Trophoblast cell (in vitro differentiated cells and primary cell): Measurements from ENCODE around the gene TENM3.
A peak's percentile ranks its signal among the peaks of the same experiment; 100 is the strongest.

Experiments
- DNase-seq, 2 donors: peaks; one replicate each; pipeline ENCODE4 v3.0.0-alpha.2; 2016
- H2AFZ ChIP-seq: 2 replicates; pipeline ENCODE4 v1.6.1; 2013; ENCODE audit warnings: low read length, moderate library complexity, mild to moderate bottlenecking; ENCODE audit not compliant: insufficient read depth, poor library complexity
- H2AK5ac ChIP-seq: 2 replicates; pipeline ENCODE4 v1.6.1; 2013; ENCODE audit warnings: mild to moderate bottlenecking, low read length
- H2BK120ac ChIP-seq: 2 replicates; pipeline ENCODE4 v1.6.1; 2013; ENCODE audit warnings: low read length, mild to moderate bottlenecking, moderate library complexity; ENCODE audit not compliant: insufficient read depth, poor library complexity
- H2BK12ac ChIP-seq: 2 replicates; pipeline ENCODE4 v1.6.1; 2013; ENCODE audit warnings: mild to moderate bottlenecking, low read length, moderate library complexity
- H2BK5ac ChIP-seq: 2 replicates; pipeline ENCODE4 v1.6.1; 2013; ENCODE audit warnings: low read length, low read depth, moderate library complexity, mild to moderate bottlenecking; ENCODE audit not compliant: poor library complexity
- H3K14ac ChIP-seq: 2 replicates; pipeline ENCODE4 v1.6.1; 2013; ENCODE audit warnings: mild to moderate bottlenecking, low read length
- H3K18ac ChIP-seq: 2 replicates; pipeline ENCODE4 v1.6.1; 2013; ENCODE audit warnings: mild to moderate bottlenecking, low read length
- H3K23ac ChIP-seq: 2 replicates; pipeline ENCODE4 v1.6.1; 2013; ENCODE audit warnings: low read length
- H3K27ac ChIP-seq: 2 replicates; pipeline ENCODE4 v1.5.1; 2013; ENCODE audit warnings: low read depth, mild to moderate bottlenecking, inconsistent platforms, low read length, moderate library complexity
- H3K27me3 ChIP-seq: 2 replicates; pipeline ENCODE4 v1.6.1; 2013; ENCODE audit warnings: inconsistent platforms, mild to moderate bottlenecking, low read length, moderate library complexity; ENCODE audit not compliant: insufficient read depth
- H3K36me3 ChIP-seq, 2 experiments: 1 replicate in 1 of 2; 2 replicates in 1 of 2; pipeline ENCODE4 v1.6.1; 2013; ENCODE audit warnings: low read length in 2 of 2, mild to moderate bottlenecking in 2 of 2, moderate library complexity in 1 of 2; ENCODE audit not compliant: insufficient read depth in 2 of 2, control insufficient read depth in 1 of 2
- H3K4ac ChIP-seq: 2 replicates; pipeline ENCODE4 v1.6.1; 2013; ENCODE audit warnings: low read depth, mild to moderate bottlenecking, low read length, moderate library complexity
- H3K4me1 ChIP-seq, 2 experiments: 1 replicate in 1 of 2; 2 replicates in 1 of 2; pipeline ENCODE4 v1.6.1; 2013; ENCODE audit warnings: low read length in 2 of 2, mild to moderate bottlenecking in 2 of 2, moderate library complexity in 1 of 2; ENCODE audit not compliant: insufficient read depth in 2 of 2, control insufficient read depth in 1 of 2
- H3K4me2 ChIP-seq: 2 replicates; pipeline ENCODE4 v1.6.1; 2013; ENCODE audit warnings: inconsistent platforms, mild to moderate bottlenecking, low read length, moderate library complexity
- H3K4me3 ChIP-seq: 2 replicates; pipeline ENCODE4 v1.5.1; 2013; ENCODE audit warnings: mild to moderate bottlenecking, low read depth, low read length, inconsistent platforms
- H3K79me1 ChIP-seq: one replicate; pipeline ENCODE4 v1.6.1; 2013; ENCODE audit warnings: low read length
- H3K79me2 ChIP-seq: 2 replicates; pipeline ENCODE4 v1.6.1; 2013; ENCODE audit warnings: low read length, mild to moderate bottlenecking; ENCODE audit not compliant: control insufficient read depth, insufficient read depth, poor library complexity
- H3K9ac ChIP-seq: 2 replicates; pipeline ENCODE4 v1.6.1; 2013; ENCODE audit warnings: mild to moderate bottlenecking, low read length
- H3K9me3 ChIP-seq: 2 replicates; pipeline ENCODE4 v1.6.1; 2013; ENCODE audit warnings: low read depth, mild to moderate bottlenecking, control low read depth, inconsistent platforms, low read length; ENCODE audit not compliant: insufficient read depth
- H4K12ac ChIP-seq: 2 replicates; pipeline ENCODE4 v1.6.1; 2013; ENCODE audit warnings: low read depth, mild to moderate bottlenecking, low read length, moderate library complexity
- H4K8ac ChIP-seq: 2 replicates; pipeline ENCODE4 v1.6.1; 2013; ENCODE audit warnings: low read depth, mild to moderate bottlenecking, low read length, moderate library complexity
- H4K91ac ChIP-seq: one replicate; pipeline ENCODE4 v1.6.1; 2013; ENCODE audit warnings: low read depth, mild to moderate bottlenecking, low read length, moderate library complexity
- WGBS: extraction: QIAGEN DNeasy Blood & Tissue Kit; methylation state at CpG from one replicate; pipeline ENCODE4 v1.1.7; 2013; ENCODE audit warnings: missing lambda C conversion rate; ENCODE audit not compliant: insufficient read length, insufficient coverage; ENCODE audit errors: extremely low coverage; 5-methylcytosine and 5-hydroxymethylcytosine counted together

Gene TENM3

GRCh38 chr4:182434720-182435119 is 191.5 kb downstream of the TENM3 start:
- Histone ChIP-seq H3K9ac (no peak overlapping the region), H4K91ac (no peak overlapping the region), H4K12ac (no peak overlapping the region), H4K8ac (no peak overlapping the region), H3K79me2 (no peaks in the 10 kb centered on the region), H2BK12ac (no peak overlapping the region), H3K4ac (no peak overlapping the region), H2AK5ac (no peak overlapping the region), H2BK5ac (no peak overlapping the region), H2AFZ (no peak overlapping the region), H3K4me1 (no peaks in the 10 kb centered on the region), H3K36me3 (peaks cover 3 to 5% of the 10 kb centered on the region in 2 experiments), H3K4me2 (no peak overlapping the region), H3K18ac (no peak overlapping the region), H3K27ac (no peak overlapping the region), H3K14ac (no peak overlapping the region), H3K79me1 (no peaks in the 10 kb centered on the region), H3K23ac (no peak overlapping the region), H3K27me3 (no peaks in the 10 kb centered on the region), H3K9me3 (no peaks in the 10 kb centered on the region), H2BK120ac (no peak overlapping the region), H3K4me3 (no peak overlapping the region)
- no CpG with 5 or more reads among the region's 4 CpGs for WGBS
- DNase-seq = no peak

GRCh38 chr4:182435401-182435800 is 192.2 kb downstream of the TENM3 start:
- no peak overlapping the region for H4K12ac ChIP-seq
- no peak overlapping the region for H3K18ac ChIP-seq
- no peak overlapping the region for H2BK5ac ChIP-seq
- H3K4me1 ChIP-seq = no peaks in the 10 kb centered on the region
- H3K4me2 ChIP-seq = no peak overlapping the region
- no peak overlapping the region for H4K8ac ChIP-seq
- H3K9ac ChIP-seq = no peak overlapping the region
- H3K4me3 ChIP-seq = no peak overlapping the region
- no CpG with 5 or more reads among the region's 4 CpGs for WGBS
- no peak overlapping the region for H2AFZ ChIP-seq
- H2BK120ac ChIP-seq = no peak overlapping the region
- H3K23ac ChIP-seq = no peak overlapping the region
- no peak overlapping the region for H4K91ac ChIP-seq
- DNase-seq = no peak
- H3K4ac ChIP-seq = no peak overlapping the region
- H3K79me1 ChIP-seq = no peaks in the 10 kb centered on the region
- no peaks in the 10 kb centered on the region for H3K79me2 ChIP-seq
- H2AK5ac ChIP-seq = no peak overlapping the region
- peaks cover 4 to 9% of the 10 kb centered on the region in 2 experiments for H3K36me3 ChIP-seq
- H3K27ac ChIP-seq = no peak overlapping the region
- H2BK12ac ChIP-seq = no peak overlapping the region
- no peaks in the 10 kb centered on the region for H3K27me3 ChIP-seq
- no peak overlapping the region for H3K14ac ChIP-seq
- no peaks in the 10 kb centered on the region for H3K9me3 ChIP-seq

- H3K36me3 ChIP-seq = peaks cover 5 to 6% of the 10 kb centered on the region in 2 experiments
- H3K18ac ChIP-seq = no peak overlapping the region
- no peak overlapping the region for H2BK12ac ChIP-seq
Observed at GRCh38 chr4:182443070-182443469, 199.9 kb downstream of the TENM3 start.

DNA sequence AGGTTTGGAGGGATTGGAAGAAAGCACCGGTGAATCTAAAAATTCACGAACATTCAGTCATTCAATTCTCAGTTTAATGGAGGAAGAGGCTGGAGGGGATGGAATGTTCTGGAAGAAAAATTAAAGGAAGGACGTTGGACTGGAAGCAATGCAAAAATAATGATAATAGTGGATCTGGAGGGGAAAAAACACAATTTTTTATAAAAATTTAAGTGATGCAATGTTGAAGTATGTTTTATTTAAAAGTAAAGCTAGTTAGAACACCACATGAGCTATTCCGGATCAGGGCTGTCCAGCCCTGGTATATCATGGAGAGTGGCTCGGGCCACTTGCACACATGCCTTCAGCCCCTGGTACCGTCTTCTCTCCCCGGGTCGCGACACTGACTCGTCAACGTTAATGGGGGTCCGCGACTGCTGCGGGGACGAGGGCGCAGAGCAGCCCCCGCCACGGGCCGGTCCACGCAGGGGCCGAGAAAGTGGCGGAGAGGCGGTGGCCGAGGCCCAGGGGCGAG is 204.6 kb downstream of the TENM3 start:
- H3K4ac ChIP-seq = peak overlapping the region; percentile 3
- DNase-seq = peak in 1 of 2 donors; percentile 11
- H4K8ac ChIP-seq = no peak overlapping the region

More at GRCh38 chr4:182443070-182443469, 199.9 kb downstream of the TENM3 start:
- H3K4me3 ChIP-seq = no peak overlapping the region
- no peak for DNase-seq
- no peak overlapping the region for H3K14ac ChIP-seq
- H3K79me2 ChIP-seq = peaks cover 1% of the 10 kb centered on the region
- H2AK5ac ChIP-seq = no peak overlapping the region
- no peak overlapping the region for H2BK120ac ChIP-seq
- H3K4me2 ChIP-seq = no peak overlapping the region
- no peak overlapping the region for H2AFZ ChIP-seq
- no peaks in the 10 kb centered on the region for H3K4me1 ChIP-seq
- peak overlapping the region; percentile 61 for H3K23ac ChIP-seq
- H2BK5ac ChIP-seq = no peak overlapping the region
- H3K9me3 ChIP-seq = no peaks in the 10 kb centered on the region
- H3K27ac ChIP-seq = no peak overlapping the region
- H4K8ac ChIP-seq = no peak overlapping the region
- peaks cover 2% of the 10 kb centered on the region for H3K79me1 ChIP-seq
- no peak overlapping the region for H4K91ac ChIP-seq
- no peak overlapping the region for H4K12ac ChIP-seq
- no peak overlapping the region for H3K9ac ChIP-seq
- no peaks in the 10 kb centered on the region for H3K27me3 ChIP-seq
- H3K4ac ChIP-seq = no peak overlapping the region

More for the DNA sequence above, 204.6 kb downstream of the TENM3 start:
- Histone ChIP-seq H3K4me3 (peak overlapping the region; percentile 86), H3K79me2 (peaks cover 5% of the 10 kb centered on the region), H2BK12ac (no peak overlapping the region), H2BK120ac (peak overlapping the region; percentile 9), H3K4me2 (peak overlapping the region; percentile 91), H3K27me3 (no peaks in the 10 kb centered on the region), H4K12ac (no peak overlapping the region), H2AK5ac (no peak overlapping the region), H3K9me3 (no peaks in the 10 kb centered on the region), H3K4me1 (no peaks in the 10 kb centered on the region), H3K79me1 (peaks cover 6% of the 10 kb centered on the region), H3K14ac (peak overlapping the region; percentile 19), H3K9ac (peak overlapping the region; percentile 64), H3K27ac (peak overlapping the region; percentile 77), H3K18ac (peak overlapping the region; percentile 12), H3K23ac (no peak overlapping the region), H2AFZ (peak overlapping the region; percentile 68), H4K91ac (peak overlapping the region; percentile 65), H3K36me3 (peaks cover 2% of the 10 kb centered on the region in 2 experiments), H2BK5ac (no peak overlapping the region)
- no CpG with 5 or more reads among the region's 25 CpGs for WGBS
